Right lobe of liver (tissue), 4 donors: ENCODE results near the gene MSRB1.

Experiments
- POLR2A ChIP-seq: fragments of 450-650 bp; IDR thresholded peaks from one replicate; pipeline ENCODE4 v1.6.1; 2017; ENCODE audit warnings: antibody characterized with exemption, mild to moderate bottlenecking
- TF ChIP-seq, protein P1 (sequence below), 4 donors: fragments of 200-600 bp in 3 of 4; fragments of 450-650 bp in 1 of 4; IDR thresholded peaks; one replicate each; pipeline versions ENCODE4 v1.5.1 to v1.8.0; 2016 to 2022; ENCODE audit warnings: antibody characterized with exemption in 4 of 4, mild to moderate bottlenecking in 2 of 4
- donor health status: DM: no; HTN: no; CAD: no.
- donor health status: DM: no; HTN: no; CAD: no.
- donor health status: DM: no; HTN: yes; CAD: no.

GRCh38 chr16:1926271-1926670 is 16.7 kb downstream of the MSRB1 start:
- TF ChIP-seq, protein P1, sequence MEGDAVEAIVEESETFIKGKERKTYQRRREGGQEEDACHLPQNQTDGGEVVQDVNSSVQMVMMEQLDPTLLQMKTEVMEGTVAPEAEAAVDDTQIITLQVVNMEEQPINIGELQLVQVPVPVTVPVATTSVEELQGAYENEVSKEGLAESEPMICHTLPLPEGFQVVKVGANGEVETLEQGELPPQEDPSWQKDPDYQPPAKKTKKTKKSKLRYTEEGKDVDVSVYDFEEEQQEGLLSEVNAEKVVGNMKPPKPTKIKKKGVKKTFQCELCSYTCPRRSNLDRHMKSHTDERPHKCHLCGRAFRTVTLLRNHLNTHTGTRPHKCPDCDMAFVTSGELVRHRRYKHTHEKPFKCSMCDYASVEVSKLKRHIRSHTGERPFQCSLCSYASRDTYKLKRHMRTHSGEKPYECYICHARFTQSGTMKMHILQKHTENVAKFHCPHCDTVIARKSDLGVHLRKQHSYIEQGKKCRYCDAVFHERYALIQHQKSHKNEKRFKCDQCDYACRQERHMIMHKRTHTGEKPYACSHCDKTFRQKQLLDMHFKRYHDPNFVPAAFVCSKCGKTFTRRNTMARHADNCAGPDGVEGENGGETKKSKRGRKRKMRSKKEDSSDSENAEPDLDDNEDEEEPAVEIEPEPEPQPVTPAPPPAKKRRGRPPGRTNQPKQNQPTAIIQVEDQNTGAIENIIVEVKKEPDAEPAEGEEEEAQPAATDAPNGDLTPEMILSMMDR (IDR thresholded peaks at IDR 0.05): no peak
- no peak for TF ChIP-seq POLR2A
